Mesodermal cell (in vitro differentiated cells): ENCODE data around the gene NBAS.

Source experiments
- H3K27ac ChIP-seq: 2 replicates; pipeline ENCODE4 v1.7.0; 2013; ENCODE audit warnings: mild to moderate bottlenecking, low read depth, low read length, moderate library complexity; ENCODE audit not compliant: severe bottlenecking
- H3K36me3 ChIP-seq: 2 replicates; pipeline ENCODE4 v1.7.1; 2013; ENCODE audit warnings: mild to moderate bottlenecking, low read length, moderate library complexity; ENCODE audit not compliant: control insufficient read depth, insufficient read depth
- H3K4me1 ChIP-seq: one replicate; pipeline ENCODE4 v1.7.1; 2013; ENCODE audit warnings: mild to moderate bottlenecking, low read length; ENCODE audit not compliant: insufficient read depth, control insufficient read depth, poor library complexity, severe bottlenecking
- H3K4me3 ChIP-seq: 2 replicates; pipeline ENCODE4 v1.7.0; 2013; ENCODE audit warnings: low read length, control low read depth, mild to moderate bottlenecking; ENCODE audit not compliant: insufficient read depth, poor library complexity, severe bottlenecking; ENCODE audit errors: extremely low read depth
- H3K9me3 ChIP-seq: 2 replicates; pipeline ENCODE4 v1.7.1; 2013; ENCODE audit warnings: mild to moderate bottlenecking, low read length, moderate library complexity; ENCODE audit not compliant: control insufficient read depth
- WGBS, 2 experiments: methylation state at CpG; one replicate each; pipeline ENCODE4 v1.1.5; 2013; ENCODE audit warnings: missing lambda C conversion rate in 2 of 2; ENCODE audit not compliant: insufficient coverage in 2 of 2; 5-methylcytosine and 5-hydroxymethylcytosine counted together

Gene NBAS

GRCh38 chr2:15243762-15244161 is 317.4 kb downstream of the NBAS start:
- no CpG with 5 or more reads among the region's 6 CpGs for WGBS, 2 experiments
- peaks cover 15% of the 10 kb centered on the region for H3K4me1 ChIP-seq
- peak overlapping the region; percentile 59 for H3K27ac ChIP-seq
- H3K36me3 ChIP-seq = no peaks in the 10 kb centered on the region
- H3K9me3 ChIP-seq = peaks cover 6% of the 10 kb centered on the region
- no peak overlapping the region for H3K4me3 ChIP-seq

GRCh38 chr2:15242936-15243461 is 318.1 kb downstream of the NBAS start:
- H3K4me3 ChIP-seq = no peak overlapping the region
- peaks cover 6% of the 10 kb centered on the region for H3K9me3 ChIP-seq
- WGBS, 2 experiments = 80 to 100% methylated on average over 2 to 3 of the region's 3 CpGs
- H3K36me3 ChIP-seq = no peaks in the 10 kb centered on the region
- H3K27ac ChIP-seq = no peak overlapping the region
- H3K4me1 ChIP-seq = peaks cover 15% of the 10 kb centered on the region

GRCh38 chr2:15241929-15242328 is 319.2 kb downstream of the NBAS start:
- H3K4me3 ChIP-seq = no peak overlapping the region
- no peaks in the 10 kb centered on the region for H3K36me3 ChIP-seq
- H3K27ac ChIP-seq = no peak overlapping the region
- 81 to 93% methylated on average over 2 to 3 of the region's 3 CpGs for WGBS, 2 experiments
- H3K9me3 ChIP-seq = peaks cover 6% of the 10 kb centered on the region
- H3K4me1 ChIP-seq = peaks cover 15% of the 10 kb centered on the region

GRCh38 chr2:15241201-15241600 is 319.9 kb downstream of the NBAS start:
- H3K27ac ChIP-seq = no peak overlapping the region
- H3K4me3 ChIP-seq = no peak overlapping the region
- 100% methylated on average over 1 of the region's 1 CpG for WGBS, 2 experiments
- peaks cover 15% of the 10 kb centered on the region for H3K4me1 ChIP-seq
- no peaks in the 10 kb centered on the region for H3K36me3 ChIP-seq
- H3K9me3 ChIP-seq = peaks cover 6% of the 10 kb centered on the region

GRCh38 chr2:15238028-15238427 is 323.1 kb downstream of the NBAS start:
- H3K9me3 ChIP-seq = peaks cover 6% of the 10 kb centered on the region
- WGBS, 2 experiments = 88 to 96% methylated on average over 1 to 4 of the region's 5 CpGs
- H3K27ac ChIP-seq = no peak overlapping the region
- no peak overlapping the region for H3K4me3 ChIP-seq
- peaks cover 8% of the 10 kb centered on the region for H3K36me3 ChIP-seq
- no peaks in the 10 kb centered on the region for H3K4me1 ChIP-seq

- 92 to 96% methylated on average over 3 of the region's 7 CpGs for WGBS, 2 experiments
- Histone ChIP-seq H3K36me3 (peaks cover 31% of the 10 kb centered on the region), H3K27ac (no peak overlapping the region), H3K4me1 (no peaks in the 10 kb centered on the region), H3K4me3 (no peak overlapping the region), H3K9me3 (no peaks in the 10 kb centered on the region)
Measured at GRCh38 chr2:15230599-15231192, 330.4 kb downstream of the NBAS start.

- H3K4me3 ChIP-seq = no peak overlapping the region
- peaks cover 16% of the 10 kb centered on the region for H3K36me3 ChIP-seq
- H3K9me3 ChIP-seq = no peaks in the 10 kb centered on the region
- WGBS, 2 experiments = 89 to 100% methylated on average over 1 of the region's 2 CpGs
- H3K27ac ChIP-seq = no peak overlapping the region
- no peaks in the 10 kb centered on the region for H3K4me1 ChIP-seq
Measured at GRCh38 chr2:15226661-15227060, 334.5 kb downstream of the NBAS start.

- H3K4me3 ChIP-seq = no peak overlapping the region
- H3K9me3 ChIP-seq = no peaks in the 10 kb centered on the region
- no peaks in the 10 kb centered on the region for H3K4me1 ChIP-seq
- peaks cover 5% of the 10 kb centered on the region for H3K36me3 ChIP-seq
- 93 to 95% methylated on average over 3 of the region's 4 CpGs for WGBS, 2 experiments
- no peak overlapping the region for H3K27ac ChIP-seq
Measured at GRCh38 chr2:15225131-15225530, 336.0 kb downstream of the NBAS start.

- Histone ChIP-seq H3K9me3 (no peaks in the 10 kb centered on the region), H3K27ac (no peak overlapping the region), H3K4me3 (no peak overlapping the region), H3K36me3 (peaks cover 5% of the 10 kb centered on the region), H3K4me1 (no peaks in the 10 kb centered on the region)
- 92 to 100% methylated on average over 2 to 4 of the region's 6 CpGs for WGBS, 2 experiments
Measured at GRCh38 chr2:15224641-15225040, 336.5 kb downstream of the NBAS start.

GRCh38 chr2:15223887-15224286 is 337.2 kb downstream of the NBAS start:
- H3K4me1 ChIP-seq = no peaks in the 10 kb centered on the region
- no peak overlapping the region for H3K4me3 ChIP-seq
- peaks cover 5% of the 10 kb centered on the region for H3K36me3 ChIP-seq
- no peaks in the 10 kb centered on the region for H3K9me3 ChIP-seq
- no peak overlapping the region for H3K27ac ChIP-seq
- no CpG with 5 or more reads among the region's 3 CpGs for WGBS, 2 experiments

- Histone ChIP-seq H3K36me3 (peaks cover 8% of the 10 kb centered on the region), H3K4me1 (no peaks in the 10 kb centered on the region), H3K27ac (no peak overlapping the region), H3K9me3 (no peaks in the 10 kb centered on the region), H3K4me3 (no peak overlapping the region)
- 100% methylated on average over 2 of the region's 3 CpGs; no CpG with 5 or more reads in 1 of the 2 experiments for WGBS, 2 experiments
Measured at GRCh38 chr2:15222856-15223255, 338.3 kb downstream of the NBAS start.
